ENCODE results near the gene SMG9.
"Not testable (repeated sequence)": the region's sequence is repeated elsewhere in the genome, so short reads cannot be mapped to it uniquely, and the experiment has no call there.

DNA sequence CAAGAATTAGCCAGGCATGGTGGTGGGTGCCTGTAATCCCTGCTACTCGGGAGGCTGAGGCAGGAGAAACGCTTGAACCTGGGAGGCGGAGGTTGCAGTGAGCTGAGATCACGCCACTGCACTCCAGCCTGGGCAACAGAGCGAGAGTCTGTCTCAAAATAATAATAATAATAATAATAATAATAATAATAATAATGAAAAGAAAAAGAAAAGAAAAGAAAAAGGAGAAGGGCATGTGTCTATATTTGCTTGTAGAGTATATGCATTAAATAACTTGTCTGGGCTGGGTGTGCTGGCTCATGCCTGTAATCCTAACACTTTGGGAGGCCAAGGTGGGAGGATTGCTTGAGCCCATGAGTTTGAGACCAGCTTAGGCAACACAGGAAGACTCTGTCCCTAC is 72.5 kb downstream of the SMG9 start:
- TF ChIP-seq CTBP1 (IDR thresholded peaks at IDR 0.05; ENCODE audit: borderline replicate concordance); HDGF (IDR thresholded peaks at IDR 0.05; ENCODE audit: borderline replicate concordance); SP1 (IDR thresholded peaks at IDR 0.05); ZNF384 (IDR thresholded peaks at IDR 0.05); LEF1 (IDR thresholded peaks at IDR 0.05; ENCODE audit: borderline replicate concordance); TARDBP (IDR thresholded peaks at IDR 0.05); FOXK2 (IDR thresholded peaks at IDR 0.05); SUZ12 (IDR thresholded peaks at IDR 0.05); ARNT (IDR thresholded peaks at IDR 0.05); FOXM1 (IDR thresholded peaks at IDR 0.05; ENCODE audit: borderline replicate concordance); FOXA1 (IDR thresholded peaks at IDR 0.05); ELF4 (IDR thresholded peaks at IDR 0.05); NFRKB (IDR thresholded peaks at IDR 0.05); L3MBTL2 (conservative IDR thresholded peaks at IDR 0.05): not testable (repeated sequence)

Measured in HEK293T (cell line).